ENCODE results near the gene FLT4. TPM values are rescaled to one million over a fixed set of nuclear protein-coding genes. Genes with fewer than 3 reads are reported as not detected.

FLT4 gene
- total RNA-seq (10 to 100 TPM in 1 of 2 donors, 1 to 10 TPM in 1; 3.9 to 10.1 TPM), polyA plus RNA-seq (ENCODE audit: insufficient read length in 2 of 2) (1 to 10 TPM; 7.6 to 8.3 TPM)
- long read RNA-seq, donor 1 = 0 reads
- long read RNA-seq, donor 2 = 0 reads
- long read RNA-seq, donor 3 = 0 reads
- long read RNA-seq, donor 4 = 0 reads

GRCh38 chr5:180649297-180650039 is at the start of gene FLT4:
Gene FLT4 (minus strand): TSS chr5:180649600. CDS start chr5:180649545, 55 bp downstream.
- peak in 1 of 6 donors; percentile 33 for DNase-seq (ENCODE audit: low read depth in 4 of 6, low spot score in 6 of 6)
- H3K4me1 ChIP-seq (ENCODE audit: control insufficient read depth, insufficient read depth, low read length) = peaks cover 17% of the 10 kb centered on the region
- no peak within 1 kb of the TSS for H3K27ac ChIP-seq (ENCODE audit: low read depth, low read length)
- H3K9me3 ChIP-seq (ENCODE audit: control insufficient read depth, insufficient read depth, low read length) = no peaks in the 10 kb centered on the region
- H3K36me3 ChIP-seq (ENCODE audit: control insufficient read depth, insufficient read depth, low read length) = no peaks in the 10 kb centered on the region
- under 1% methylated on average over 64 of the region's 89 CpGs for WGBS (ENCODE audit: insufficient coverage)
- peaks cover 53% of the 10 kb centered on the region for H3K27me3 ChIP-seq (ENCODE audit: control insufficient read depth, insufficient read depth, low read length)
- H3K4me3 ChIP-seq (ENCODE audit: low read depth, low read length) = no peak within 1 kb of the TSS

- no peaks in the 10 kb centered on the region for H3K36me3 ChIP-seq (ENCODE audit: control insufficient read depth, insufficient read depth, low read length)
- no peak for DNase-seq (ENCODE audit: low read depth in 4 of 6, low spot score in 6 of 6)
- no peak overlapping the region for H3K4me3 ChIP-seq (ENCODE audit: low read depth, low read length)
- peaks cover 2% of the 10 kb centered on the region for H3K27me3 ChIP-seq (ENCODE audit: control insufficient read depth, insufficient read depth, low read length)
- no peaks in the 10 kb centered on the region for H3K9me3 ChIP-seq (ENCODE audit: control insufficient read depth, insufficient read depth, low read length)
- no peaks in the 10 kb centered on the region for H3K4me1 ChIP-seq (ENCODE audit: control insufficient read depth, insufficient read depth, low read length)
- WGBS (ENCODE audit: insufficient coverage) = no CpG with 5 or more reads among the region's 1 CpG
- H3K27ac ChIP-seq (ENCODE audit: low read depth, low read length) = no peak overlapping the region
Observed at GRCh38 chr5:180699042-180699441, 49.6 kb upstream of the FLT4 start.

GRCh38 chr5:180696116-180696515 is 46.7 kb upstream of the FLT4 start:
- no peaks in the 10 kb centered on the region for H3K4me1 ChIP-seq (ENCODE audit: control insufficient read depth, insufficient read depth, low read length)
- WGBS (ENCODE audit: insufficient coverage) = 100% methylated on average over 1 of the region's 1 CpG

GRCh38 chr5:180692429-180692828 is 43.0 kb upstream of the FLT4 start:
- H3K27me3 ChIP-seq (ENCODE audit: control insufficient read depth, insufficient read depth, low read length) = no peaks in the 10 kb centered on the region
- no peak for DNase-seq (ENCODE audit: low read depth in 4 of 6, low spot score in 6 of 6)
- no peak overlapping the region for H3K27ac ChIP-seq (ENCODE audit: low read depth, low read length)
- WGBS (ENCODE audit: insufficient coverage) = 100% methylated on average over 2 of the region's 3 CpGs
- no peaks in the 10 kb centered on the region for H3K36me3 ChIP-seq (ENCODE audit: control insufficient read depth, insufficient read depth, low read length)
- H3K4me3 ChIP-seq (ENCODE audit: low read depth, low read length) = no peak overlapping the region
- no peaks in the 10 kb centered on the region for H3K4me1 ChIP-seq (ENCODE audit: control insufficient read depth, insufficient read depth, low read length)
- no peaks in the 10 kb centered on the region for H3K9me3 ChIP-seq (ENCODE audit: control insufficient read depth, insufficient read depth, low read length)

More at GRCh38 chr5:180696116-180696515, 46.7 kb upstream of the FLT4 start:
- Histone ChIP-seq H3K36me3 (ENCODE audit: control insufficient read depth, insufficient read depth, low read length) (no peaks in the 10 kb centered on the region), H3K9me3 (ENCODE audit: control insufficient read depth, insufficient read depth, low read length) (no peaks in the 10 kb centered on the region), H3K27me3 (ENCODE audit: control insufficient read depth, insufficient read depth, low read length) (peaks cover 2% of the 10 kb centered on the region), H3K27ac (ENCODE audit: low read depth, low read length) (no peak overlapping the region), H3K4me3 (ENCODE audit: low read depth, low read length) (no peak overlapping the region)
- no peak for DNase-seq (ENCODE audit: low read depth in 4 of 6, low spot score in 6 of 6)

- no peaks in the 10 kb centered on the region for H3K36me3 ChIP-seq (ENCODE audit: control insufficient read depth, insufficient read depth, low read length)
- DNase-seq (ENCODE audit: low read depth in 4 of 6, low spot score in 6 of 6) = no peak
- WGBS (ENCODE audit: insufficient coverage) = 72% methylated on average over 6 of the region's 6 CpGs
- H3K4me3 ChIP-seq (ENCODE audit: low read depth, low read length) = no peak overlapping the region
- no peaks in the 10 kb centered on the region for H3K9me3 ChIP-seq (ENCODE audit: control insufficient read depth, insufficient read depth, low read length)
- no peaks in the 10 kb centered on the region for H3K4me1 ChIP-seq (ENCODE audit: control insufficient read depth, insufficient read depth, low read length)
- H3K27me3 ChIP-seq (ENCODE audit: control insufficient read depth, insufficient read depth, low read length) = no peaks in the 10 kb centered on the region
- no peak overlapping the region for H3K27ac ChIP-seq (ENCODE audit: low read depth, low read length)
Observed at GRCh38 chr5:180691046-180691445, 41.6 kb upstream of the FLT4 start.

GRCh38 chr5:180690562-180690961 is 41.2 kb upstream of the FLT4 start:
- Histone ChIP-seq H3K36me3 (ENCODE audit: control insufficient read depth, insufficient read depth, low read length) (no peaks in the 10 kb centered on the region), H3K4me3 (ENCODE audit: low read depth, low read length) (no peak overlapping the region), H3K9me3 (ENCODE audit: control insufficient read depth, insufficient read depth, low read length) (no peaks in the 10 kb centered on the region), H3K27ac (ENCODE audit: low read depth, low read length) (no peak overlapping the region), H3K4me1 (ENCODE audit: control insufficient read depth, insufficient read depth, low read length) (no peaks in the 10 kb centered on the region), H3K27me3 (ENCODE audit: control insufficient read depth, insufficient read depth, low read length) (no peaks in the 10 kb centered on the region)
- WGBS (ENCODE audit: insufficient coverage) = 14% methylated on average over 1 of the region's 6 CpGs
- no peak for DNase-seq (ENCODE audit: low read depth in 4 of 6, low spot score in 6 of 6)

- Histone ChIP-seq H3K36me3 (ENCODE audit: control insufficient read depth, insufficient read depth, low read length) (no peaks in the 10 kb centered on the region), H3K27ac (ENCODE audit: low read depth, low read length) (no peak overlapping the region), H3K4me3 (ENCODE audit: low read depth, low read length) (no peak overlapping the region), H3K4me1 (ENCODE audit: control insufficient read depth, insufficient read depth, low read length) (no peaks in the 10 kb centered on the region), H3K27me3 (ENCODE audit: control insufficient read depth, insufficient read depth, low read length) (no peaks in the 10 kb centered on the region), H3K9me3 (ENCODE audit: control insufficient read depth, insufficient read depth, low read length) (no peaks in the 10 kb centered on the region)
- WGBS (ENCODE audit: insufficient coverage) = 33% methylated on average over 3 of the region's 7 CpGs
- no peak for DNase-seq (ENCODE audit: low read depth in 4 of 6, low spot score in 6 of 6)
Observed at GRCh38 chr5:180689775-180690174, 40.4 kb upstream of the FLT4 start.

- no peaks in the 10 kb centered on the region for H3K4me1 ChIP-seq (ENCODE audit: control insufficient read depth, insufficient read depth, low read length)
- H3K27ac ChIP-seq (ENCODE audit: low read depth, low read length) = no peak overlapping the region
- no peak overlapping the region for H3K4me3 ChIP-seq (ENCODE audit: low read depth, low read length)
- H3K27me3 ChIP-seq (ENCODE audit: control insufficient read depth, insufficient read depth, low read length) = no peaks in the 10 kb centered on the region
- 69% methylated on average over 7 of the region's 13 CpGs for WGBS (ENCODE audit: insufficient coverage)
- no peaks in the 10 kb centered on the region for H3K36me3 ChIP-seq (ENCODE audit: control insufficient read depth, insufficient read depth, low read length)
- no peak for DNase-seq (ENCODE audit: low read depth in 4 of 6, low spot score in 6 of 6)
- H3K9me3 ChIP-seq (ENCODE audit: control insufficient read depth, insufficient read depth, low read length) = no peaks in the 10 kb centered on the region
Observed at GRCh38 chr5:180689071-180689694, 39.8 kb upstream of the FLT4 start.

- WGBS (ENCODE audit: insufficient coverage) = 79% methylated on average over 3 of the region's 8 CpGs
Observed at GRCh38 chr5:180688330-180689070, 39.1 kb upstream of the FLT4 start.

More at GRCh38 chr5:180688330-180689070, 39.1 kb upstream of the FLT4 start:
- Histone ChIP-seq H3K36me3 (ENCODE audit: control insufficient read depth, insufficient read depth, low read length) (no peaks in the 10 kb centered on the region), H3K27me3 (ENCODE audit: control insufficient read depth, insufficient read depth, low read length) (no peaks in the 10 kb centered on the region), H3K9me3 (ENCODE audit: control insufficient read depth, insufficient read depth, low read length) (no peaks in the 10 kb centered on the region), H3K4me1 (ENCODE audit: control insufficient read depth, insufficient read depth, low read length) (no peaks in the 10 kb centered on the region), H3K4me3 (ENCODE audit: low read depth, low read length) (no peak overlapping the region), H3K27ac (ENCODE audit: low read depth, low read length) (no peak overlapping the region)
- DNase-seq (ENCODE audit: low read depth in 4 of 6, low spot score in 6 of 6) = no peak

Data from spinal cord (tissue), 10 donors.